Activated CD8-positive, alpha-beta memory T cell treated with anti-CD3 and anti-CD28 coated beads, Interleukin-2, amount 50 U/mL, for 48 hours (primary cell): ENCODE measurements around the gene UBA7.
"Not testable (repeated sequence)": the region's sequence is repeated elsewhere in the genome, so short reads cannot be mapped to it uniquely, and the experiment has no call there.

Experiments
- DNase-seq: peaks from one replicate; pipeline ENCODE4 v3.0.0-alpha.2; 2020

Gene UBA7

GRCh38 chr3:49781415-49782199 is 32.1 kb downstream of the UBA7 start:
- no peak for DNase-seq

- DNase-seq: not testable (repeated sequence)
Observed at GRCh38 chr3:49780975-49781365, 32.8 kb downstream of the UBA7 start.

GRCh38 chr3:49780080-49780974 is 33.4 kb downstream of the UBA7 start:
- DNase-seq: no peak

GRCh38 chr3:49779358-49780079 is 34.2 kb downstream of the UBA7 start:
- no peak for DNase-seq

- peak; percentile 23 for DNase-seq
Observed at GRCh38 chr3:49776101-49776500, 37.7 kb downstream of the UBA7 start.

GRCh38 chr3:49775538-49775937 is 38.2 kb downstream of the UBA7 start:
- peak; percentile 10 for DNase-seq

GRCh38 chr3:49772703-49773102 is 41.0 kb downstream of the UBA7 start:
- DNase-seq: peak; percentile 26

- DNase-seq: no peak
Observed at GRCh38 chr3:49771340-49771938, 42.3 kb downstream of the UBA7 start.

- DNase-seq: peak; percentile 23
Observed at GRCh38 chr3:49769926-49770325, 43.8 kb downstream of the UBA7 start.

- DNase-seq: no peak
Observed at GRCh38 chr3:49769286-49769915, 44.4 kb downstream of the UBA7 start.

- DNase-seq: peak; percentile 22
Observed at GRCh38 chr3:49763981-49764380, 49.8 kb downstream of the UBA7 start.

GRCh38 chr3:49761661-49762060 is 52.1 kb downstream of the UBA7 start:
- DNase-seq: peak; percentile 3

- peak; percentile 7 for DNase-seq
Observed at GRCh38 chr3:49759226-49759625, 54.5 kb downstream of the UBA7 start.

- peak; percentile 6 for DNase-seq
Observed at GRCh38 chr3:49757197-49757596, 56.6 kb downstream of the UBA7 start.

GRCh38 chr3:49756036-49756435 is 57.7 kb downstream of the UBA7 start:
- DNase-seq: no peak
